Measurements from ENCODE around the gene UST. TPM values are rescaled to one million over a fixed set of nuclear protein-coding genes. Genes with fewer than 3 reads are reported as not detected.

The UST gene
- polyA plus RNA-seq, 1 donor (not counting 4 experiments of a cell fraction or from before 2014, with no cell fraction given): 6.1 TPM

DNA sequence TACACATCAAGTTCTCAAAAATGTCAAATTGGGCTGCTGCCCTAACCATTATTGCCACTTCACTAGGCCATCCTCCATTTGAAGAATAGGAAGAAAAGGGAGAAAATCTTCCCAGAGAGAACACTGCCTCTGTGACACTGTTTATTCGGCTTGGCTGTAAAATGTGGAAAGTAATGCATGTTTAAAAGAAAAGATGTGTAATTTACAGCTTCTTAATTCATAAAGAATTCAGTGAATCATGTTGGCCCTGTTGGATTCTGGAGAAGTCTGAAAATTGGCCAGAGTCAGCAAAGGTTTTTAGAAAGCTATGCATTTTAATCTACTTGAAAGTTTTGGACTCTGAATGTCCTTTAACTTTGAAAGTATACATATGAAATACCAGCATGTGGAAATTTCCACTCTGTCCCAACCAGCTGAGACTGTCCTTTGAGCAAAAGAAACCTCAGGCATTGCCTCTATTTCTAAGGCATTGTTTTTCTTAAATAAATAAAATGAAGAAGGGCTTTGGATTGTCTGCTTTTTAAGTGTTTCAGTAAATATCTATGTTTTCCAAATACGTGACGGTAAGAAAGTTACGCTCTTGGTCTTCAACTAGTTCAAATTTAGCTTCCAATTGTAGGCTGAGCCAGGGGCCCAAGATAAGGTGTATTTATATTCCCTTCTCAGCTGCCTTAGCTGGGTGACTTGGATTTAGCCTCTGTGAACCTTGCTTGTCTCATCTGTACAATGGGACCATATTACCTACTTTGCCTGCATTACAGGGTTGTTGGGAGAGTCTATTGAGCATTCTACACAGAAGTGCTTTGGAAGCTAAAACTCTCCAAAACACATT, 222.2 kb downstream of the UST start:
- H3K9me3 ChIP-seq (ENCODE audit: control insufficient read depth, low read depth, low read length): no peaks in the 10 kb centered on the region
- peaks cover 2% of the 10 kb centered on the region for H3K9me1 ChIP-seq (ENCODE audit: control insufficient read depth, extremely low read depth, insufficient read depth, low read length)
- H3K4me3 ChIP-seq (ENCODE audit: control insufficient read depth in 2 of 3, extremely low read depth in 1 of 3, insufficient read depth in 2 of 3, low read depth in 1 of 3, low read length in 3 of 3): no peak overlapping the region
- H3K27ac ChIP-seq (ENCODE audit: control insufficient read depth, insufficient read depth, low read length): no peak overlapping the region
- H3K4me1 ChIP-seq (ENCODE audit: control insufficient read depth, extremely low read depth, insufficient read depth, low read length): peaks cover 3% of the 10 kb centered on the region
- no peak overlapping the region for H3K4me2 ChIP-seq (ENCODE audit: control insufficient read depth, extremely low read depth, insufficient read depth, low read depth, low read length)
- TF ChIP-seq, protein P1, sequence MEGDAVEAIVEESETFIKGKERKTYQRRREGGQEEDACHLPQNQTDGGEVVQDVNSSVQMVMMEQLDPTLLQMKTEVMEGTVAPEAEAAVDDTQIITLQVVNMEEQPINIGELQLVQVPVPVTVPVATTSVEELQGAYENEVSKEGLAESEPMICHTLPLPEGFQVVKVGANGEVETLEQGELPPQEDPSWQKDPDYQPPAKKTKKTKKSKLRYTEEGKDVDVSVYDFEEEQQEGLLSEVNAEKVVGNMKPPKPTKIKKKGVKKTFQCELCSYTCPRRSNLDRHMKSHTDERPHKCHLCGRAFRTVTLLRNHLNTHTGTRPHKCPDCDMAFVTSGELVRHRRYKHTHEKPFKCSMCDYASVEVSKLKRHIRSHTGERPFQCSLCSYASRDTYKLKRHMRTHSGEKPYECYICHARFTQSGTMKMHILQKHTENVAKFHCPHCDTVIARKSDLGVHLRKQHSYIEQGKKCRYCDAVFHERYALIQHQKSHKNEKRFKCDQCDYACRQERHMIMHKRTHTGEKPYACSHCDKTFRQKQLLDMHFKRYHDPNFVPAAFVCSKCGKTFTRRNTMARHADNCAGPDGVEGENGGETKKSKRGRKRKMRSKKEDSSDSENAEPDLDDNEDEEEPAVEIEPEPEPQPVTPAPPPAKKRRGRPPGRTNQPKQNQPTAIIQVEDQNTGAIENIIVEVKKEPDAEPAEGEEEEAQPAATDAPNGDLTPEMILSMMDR (optimal IDR thresholded peaks at IDR 0.05 in 1 of 3, IDR thresholded peaks at IDR 0.05 in 1 of 3, conservative IDR thresholded peaks at IDR 0.05 in 1 of 3; ENCODE audit: extremely low read depth in 1 of 3, insufficient read depth in 2 of 3, low read length in 3 of 3): no peak
- no peak for TF ChIP-seq EZH2 (IDR thresholded peaks at IDR 0.05; ENCODE audit: low read length)
- no peaks in the 10 kb centered on the region for H3K27me3 ChIP-seq (ENCODE audit: control insufficient read depth, extremely low read depth, insufficient read depth, low read length)
- no peak for FAIRE-seq
- no peaks in the 10 kb centered on the region for H3K79me2 ChIP-seq (ENCODE audit: control insufficient read depth, insufficient read depth, low read length)
- no peaks in the 10 kb centered on the region for H4K20me1 ChIP-seq (ENCODE audit: control insufficient read depth, extremely low read depth, insufficient read depth, low read length)
- no peak overlapping the region for H3K9ac ChIP-seq (ENCODE audit: control insufficient read depth, extremely low read depth, insufficient read depth, low read length)
- dilution Hi-C loops (cut with MboI; ENCODE audit: extremely low pct_ligation_motif_present, low sequenced_read_pairs): no loop called here
- H2AFZ ChIP-seq (ENCODE audit: control insufficient read depth, low read length): no peak overlapping the region
- DNase-seq (ENCODE audit: low read depth, low spot score): no peak
- no peaks in the 10 kb centered on the region for H3K36me3 ChIP-seq (ENCODE audit: control insufficient read depth in 2 of 2, extremely low read depth in 1 of 2, insufficient read depth in 2 of 2, low read length in 2 of 2)

DNA sequence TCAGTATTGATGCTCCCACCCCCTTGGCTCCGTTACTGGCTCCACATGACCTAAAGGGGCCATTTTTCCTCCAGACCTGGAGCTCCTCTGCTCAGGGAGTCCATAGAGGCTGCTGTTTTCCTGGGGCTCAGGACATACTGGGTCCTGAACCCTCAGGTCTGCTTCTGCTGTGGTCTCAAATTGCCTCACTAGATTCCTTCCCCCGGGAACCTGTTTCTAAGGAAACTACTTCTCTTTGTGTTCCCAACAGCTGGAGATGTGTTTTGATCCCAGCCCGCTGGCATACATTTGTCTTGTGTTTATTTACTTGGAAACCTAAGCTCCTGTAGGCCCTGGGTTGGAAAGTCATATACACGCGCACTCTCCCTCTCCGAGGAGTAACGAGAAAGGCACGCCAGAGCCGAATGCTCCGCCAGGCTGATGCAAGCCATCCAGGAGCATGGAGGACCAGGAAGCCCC, 222.8 kb downstream of the UST start:
- no peak overlapping the region for H3K27ac ChIP-seq (ENCODE audit: control insufficient read depth, insufficient read depth, low read length)
- no peak overlapping the region for H3K9ac ChIP-seq (ENCODE audit: control insufficient read depth, extremely low read depth, insufficient read depth, low read length)
- FAIRE-seq: no peak
- no peak overlapping the region for H2AFZ ChIP-seq (ENCODE audit: control insufficient read depth, low read length)
- no peak overlapping the region for H3K4me3 ChIP-seq (ENCODE audit: control insufficient read depth in 2 of 3, extremely low read depth in 1 of 3, insufficient read depth in 2 of 3, low read depth in 1 of 3, low read length in 3 of 3)
- peaks cover 2% of the 10 kb centered on the region for H3K9me1 ChIP-seq (ENCODE audit: control insufficient read depth, extremely low read depth, insufficient read depth, low read length)
- peaks cover 3% of the 10 kb centered on the region for H3K4me1 ChIP-seq (ENCODE audit: control insufficient read depth, extremely low read depth, insufficient read depth, low read length)
- H3K79me2 ChIP-seq (ENCODE audit: control insufficient read depth, insufficient read depth, low read length): no peaks in the 10 kb centered on the region
- H4K20me1 ChIP-seq (ENCODE audit: control insufficient read depth, extremely low read depth, insufficient read depth, low read length): no peaks in the 10 kb centered on the region
- DNase-seq (ENCODE audit: low read depth, low spot score): no peak
- H3K36me3 ChIP-seq (ENCODE audit: control insufficient read depth in 2 of 2, extremely low read depth in 1 of 2, insufficient read depth in 2 of 2, low read length in 2 of 2): no peaks in the 10 kb centered on the region
- H3K9me3 ChIP-seq (ENCODE audit: control insufficient read depth, low read depth, low read length): no peaks in the 10 kb centered on the region
- H3K4me2 ChIP-seq (ENCODE audit: control insufficient read depth, extremely low read depth, insufficient read depth, low read depth, low read length): no peak overlapping the region
- dilution Hi-C loops (cut with MboI; ENCODE audit: extremely low pct_ligation_motif_present, low sequenced_read_pairs): no loop called here
- no peaks in the 10 kb centered on the region for H3K27me3 ChIP-seq (ENCODE audit: control insufficient read depth, extremely low read depth, insufficient read depth, low read length)
- TF ChIP-seq EZH2 (IDR thresholded peaks at IDR 0.05; ENCODE audit: low read length): no peak
- TF ChIP-seq, protein P1 (optimal IDR thresholded peaks at IDR 0.05 in 1 of 3, IDR thresholded peaks at IDR 0.05 in 1 of 3, conservative IDR thresholded peaks at IDR 0.05 in 1 of 3; ENCODE audit: extremely low read depth in 1 of 3, insufficient read depth in 2 of 3, low read length in 3 of 3): no peak
